ENCODE measurements around the gene CT45A10. TPM values are rescaled to one million over a fixed set of nuclear protein-coding genes. Genes with fewer than 3 reads are reported as not detected.

Gene CT45A10
- total and polyA plus RNA-seq, 10 of the 15 experiments (the other 5 are each of a cell fraction or from before 2014, with no cell fraction given), result not detected

- Histone ChIP-seq H3K4me3 (no peak overlapping the region), H3K27me3 (replicated peaks in 1 of 2; ENCODE audit: control insufficient read depth in 2 of 2, insufficient read depth in 2 of 2, low read length in 1 of 2) (peaks cover 0 to 2% of the 10 kb centered on the region in 2 experiments; a peak in 2 of 4 replicates), H3K79me2 (ENCODE audit: control insufficient read depth, insufficient read depth, low read length) (no peaks in the 10 kb centered on the region), H4K20me1 (ENCODE audit: control insufficient read depth, insufficient read depth) (no peaks in the 10 kb centered on the region), H2AFZ (ENCODE audit: control insufficient read depth, low read depth, low read length) (no peak overlapping the region), H3K27ac (ENCODE audit: control insufficient read depth, insufficient read depth) (no peak overlapping the region), H3K9me3 (replicated peaks; ENCODE audit: control insufficient read depth, insufficient read depth, low read length) (no peaks in the 10 kb centered on the region), H3K36me3 (ENCODE audit: control insufficient read depth in 2 of 2, insufficient read depth in 2 of 2, low read length in 1 of 2) (no peaks in the 10 kb centered on the region), H3K9ac (ENCODE audit: control insufficient read depth, insufficient read depth, low read length) (no peak overlapping the region), H3K4me2 (ENCODE audit: control insufficient read depth, insufficient read depth) (no peak overlapping the region), H3K4me1 (ENCODE audit: control insufficient read depth, insufficient read depth, low read length) (no peaks in the 10 kb centered on the region)
- ChIA-PET POLR2A (no interaction called here), RAD21 (ENCODE audit: unreplicated experiment) (no interaction called here), CTCF (no interaction called here), SMC1A (ENCODE audit: uncharacterized antibody, unreplicated experiment) (no interaction called here)
- no TSS peak for BruUV-seq (replicated peaks)
- 23% methylated on average over 5 of the region's 5 CpGs for WGBS (ENCODE audit: insufficient coverage, insufficient replicate concordance, low lambda C conversion rate, missing lambda C conversion rate)
- DNase-seq (ENCODE audit: low read depth, low spot score) (no peak), ATAC-seq (no peak), FAIRE-seq (no peak)
- no peak for TF ChIP-seq FOXM1 (IDR thresholded peaks at IDR 0.05; ENCODE audit: low read depth, low read length)
- TF ChIP-seq RAD21 (IDR thresholded peaks at IDR 0.05; ENCODE audit: insufficient read depth, low read depth, low read length), result no peak
- no peak for TF ChIP-seq RUNX3 (IDR thresholded peaks at IDR 0.05; ENCODE audit: low read length)
- no peak for TF ChIP-seq USF2 (IDR thresholded peaks at IDR 0.05; ENCODE audit: borderline replicate concordance, low read depth, low read length)
- no peak for TF ChIP-seq POLR2A (IDR thresholded peaks at IDR 0.05; ENCODE audit: low read depth, low read length)
- TF ChIP-seq GATAD2B (conservative IDR thresholded peaks at IDR 0.05; ENCODE audit: low read depth), result no peak
- no peak for TF ChIP-seq SMARCA5 (IDR thresholded peaks at IDR 0.05)
- no peak for TF ChIP-seq ZBED1 (IDR thresholded peaks at IDR 0.05; ENCODE audit: borderline replicate concordance)
- no peak for TF ChIP-seq DPF2 (IDR thresholded peaks at IDR 0.05)
- no peak for TF ChIP-seq MYC (IDR thresholded peaks at IDR 0.05; ENCODE audit: insufficient read depth, insufficient read length, insufficient replicate concordance, low read length, severe bottlenecking)
- TF ChIP-seq ZZZ3 (IDR thresholded peaks at IDR 0.05; ENCODE audit: control insufficient read depth, insufficient read length, low read depth), result no peak
- TF ChIP-seq ATF2 (IDR thresholded peaks at IDR 0.05; ENCODE audit: low read length), result no peak
- intact Hi-C loops (cut with micrococcal nuclease; ENCODE audit: unreplicated experiment) (no loop called here), in situ Hi-C loops (cut with MboI) (no loop called here)
Observed at GRCh38 chrX:135910251-135910650, 17.0 kb upstream of the CT45A10 start.
